ENCODE data around the gene LRRC59.

DNA sequence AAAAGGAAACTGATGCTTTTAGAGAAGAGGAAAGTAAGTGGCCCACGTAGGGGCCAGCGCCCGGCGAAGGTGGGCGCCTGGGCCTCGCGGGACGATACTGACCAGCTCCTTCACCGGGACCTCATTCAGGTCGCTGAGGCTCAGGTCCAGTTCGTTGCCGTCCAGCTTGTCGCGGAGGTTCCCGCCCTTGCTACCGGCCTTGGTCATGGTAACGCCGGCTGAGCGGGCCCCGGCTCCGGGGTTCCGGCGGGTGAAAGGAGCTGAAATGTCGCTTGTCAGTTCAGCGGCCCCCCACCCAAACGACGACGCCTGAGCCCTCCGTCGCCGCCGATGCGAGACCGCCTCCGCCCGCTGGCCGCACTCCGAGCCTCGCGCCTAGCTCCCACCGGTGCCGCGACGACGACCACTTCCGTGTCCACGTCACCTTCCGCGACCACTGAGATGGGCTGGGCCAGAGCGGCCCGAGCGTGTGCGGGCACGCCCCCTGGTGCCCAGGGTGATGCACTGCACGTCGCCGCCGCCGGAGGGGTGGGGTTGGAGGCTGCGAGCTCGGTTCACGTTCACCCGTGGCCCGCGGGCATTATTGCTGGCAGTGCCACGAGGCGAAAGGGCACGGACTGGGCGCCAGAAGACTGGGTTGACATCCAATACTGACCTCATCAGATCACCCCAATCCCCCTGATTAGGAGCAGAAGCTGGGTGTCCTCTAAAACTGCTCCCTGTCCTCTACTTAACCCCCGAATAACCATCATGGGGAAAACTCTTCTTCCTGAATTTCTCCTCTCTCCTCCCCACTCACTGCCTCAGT is at the start of gene LRRC59:
- TF ChIP-seq ISL1 (CRISPR knock-in tag; IDR thresholded peaks at IDR 0.05) (no peak), ZNF8 (CRISPR knock-in tag; IDR thresholded peaks at IDR 0.05) (no peak), RARB (CRISPR knock-in tag; IDR thresholded peaks at IDR 0.05) (no peak), GLIS3 (CRISPR knock-in tag; IDR thresholded peaks at IDR 0.05) (no peak), BACH2 (CRISPR knock-in tag; IDR thresholded peaks at IDR 0.05; ENCODE audit: borderline replicate concordance) (no peak), ZC3H10 (CRISPR knock-in tag; IDR thresholded peaks at IDR 0.05) (no peak), ZFP3 (CRISPR knock-in tag; IDR thresholded peaks at IDR 0.05) (no peak), ZFP30 (CRISPR knock-in tag; IDR thresholded peaks at IDR 0.05) (no peak), ARNTL (CRISPR knock-in tag; IDR thresholded peaks at IDR 0.05; ENCODE audit: borderline replicate concordance, low read depth) (no peak)
- TF ChIP-seq, protein P1, sequence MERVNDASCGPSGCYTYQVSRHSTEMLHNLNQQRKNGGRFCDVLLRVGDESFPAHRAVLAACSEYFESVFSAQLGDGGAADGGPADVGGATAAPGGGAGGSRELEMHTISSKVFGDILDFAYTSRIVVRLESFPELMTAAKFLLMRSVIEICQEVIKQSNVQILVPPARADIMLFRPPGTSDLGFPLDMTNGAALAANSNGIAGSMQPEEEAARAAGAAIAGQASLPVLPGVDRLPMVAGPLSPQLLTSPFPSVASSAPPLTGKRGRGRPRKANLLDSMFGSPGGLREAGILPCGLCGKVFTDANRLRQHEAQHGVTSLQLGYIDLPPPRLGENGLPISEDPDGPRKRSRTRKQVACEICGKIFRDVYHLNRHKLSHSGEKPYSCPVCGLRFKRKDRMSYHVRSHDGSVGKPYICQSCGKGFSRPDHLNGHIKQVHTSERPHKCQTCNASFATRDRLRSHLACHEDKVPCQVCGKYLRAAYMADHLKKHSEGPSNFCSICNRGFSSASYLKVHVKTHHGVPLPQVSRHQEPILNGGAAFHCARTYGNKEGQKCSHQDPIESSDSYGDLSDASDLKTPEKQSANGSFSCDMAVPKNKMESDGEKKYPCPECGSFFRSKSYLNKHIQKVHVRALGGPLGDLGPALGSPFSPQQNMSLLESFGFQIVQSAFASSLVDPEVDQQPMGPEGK (CRISPR knock-in tag; IDR thresholded peaks at IDR 0.05; ENCODE audit: borderline replicate concordance), result no peak
- TF ChIP-seq, protein P2, sequence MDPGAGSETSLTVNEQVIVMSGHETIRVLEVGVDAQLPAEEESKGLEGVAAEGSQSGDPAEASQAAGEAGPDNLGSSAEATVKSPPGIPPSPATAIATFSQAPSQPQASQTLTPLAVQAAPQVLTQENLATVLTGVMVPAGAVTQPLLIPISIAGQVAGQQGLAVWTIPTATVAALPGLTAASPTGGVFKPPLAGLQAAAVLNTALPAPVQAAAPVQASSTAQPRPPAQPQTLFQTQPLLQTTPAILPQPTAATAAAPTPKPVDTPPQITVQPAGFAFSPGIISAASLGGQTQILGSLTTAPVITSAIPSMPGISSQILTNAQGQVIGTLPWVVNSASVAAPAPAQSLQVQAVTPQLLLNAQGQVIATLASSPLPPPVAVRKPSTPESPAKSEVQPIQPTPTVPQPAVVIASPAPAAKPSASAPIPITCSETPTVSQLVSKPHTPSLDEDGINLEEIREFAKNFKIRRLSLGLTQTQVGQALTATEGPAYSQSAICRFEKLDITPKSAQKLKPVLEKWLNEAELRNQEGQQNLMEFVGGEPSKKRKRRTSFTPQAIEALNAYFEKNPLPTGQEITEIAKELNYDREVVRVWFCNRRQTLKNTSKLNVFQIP (CRISPR knock-in tag; IDR thresholded peaks at IDR 0.05; ENCODE audit: borderline replicate concordance, low read depth), result no peak
- TF ChIP-seq, protein P3, sequence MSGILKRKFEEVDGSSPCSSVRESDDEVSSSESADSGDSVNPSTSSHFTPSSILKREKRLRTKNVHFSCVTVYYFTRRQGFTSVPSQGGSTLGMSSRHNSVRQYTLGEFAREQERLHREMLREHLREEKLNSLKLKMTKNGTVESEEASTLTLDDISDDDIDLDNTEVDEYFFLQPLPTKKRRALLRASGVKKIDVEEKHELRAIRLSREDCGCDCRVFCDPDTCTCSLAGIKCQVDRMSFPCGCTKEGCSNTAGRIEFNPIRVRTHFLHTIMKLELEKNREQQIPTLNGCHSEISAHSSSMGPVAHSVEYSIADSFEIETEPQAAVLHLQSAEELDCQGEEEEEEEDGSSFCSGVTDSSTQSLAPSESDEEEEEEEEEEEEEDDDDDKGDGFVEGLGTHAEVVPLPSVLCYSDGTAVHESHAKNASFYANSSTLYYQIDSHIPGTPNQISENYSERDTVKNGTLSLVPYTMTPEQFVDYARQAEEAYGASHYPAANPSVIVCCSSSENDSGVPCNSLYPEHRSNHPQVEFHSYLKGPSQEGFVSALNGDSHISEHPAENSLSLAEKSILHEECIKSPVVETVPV (CRISPR knock-in tag; IDR thresholded peaks at IDR 0.05), result no peak
